ENCODE data around the gene PKP3.

Gene PKP3

GRCh38 chr11:413120-414081 lies 19.4 kb downstream of the PKP3 start:
- H3K36me3 ChIP-seq (ENCODE audit: control insufficient read depth, low read depth, low read length), result no peaks in the 10 kb centered on the region
- no peaks in the 10 kb centered on the region for H3K9me3 ChIP-seq (ENCODE audit: control insufficient read depth, low read depth, low read length)
- H3K4me3 ChIP-seq (ENCODE audit: low read length), result no peak overlapping the region
- H3K4me1 ChIP-seq (ENCODE audit: control insufficient read depth, low read depth, low read length), result peaks cover 7% of the 10 kb centered on the region
- H3K9ac ChIP-seq (ENCODE audit: low read length), result no peak overlapping the region
- H3K27ac ChIP-seq (ENCODE audit: low read length), result no peak overlapping the region
- H3K27me3 ChIP-seq (ENCODE audit: control insufficient read depth, insufficient read depth, low read length), result peaks cover 29% of the 10 kb centered on the region

GRCh38 chr11:414318-414857 lies 20.4 kb downstream of the PKP3 start:
- no peaks in the 10 kb centered on the region for H3K36me3 ChIP-seq (ENCODE audit: control insufficient read depth, low read depth, low read length)
- no peak overlapping the region for H3K9ac ChIP-seq (ENCODE audit: low read length)
- no peak overlapping the region for H3K4me3 ChIP-seq (ENCODE audit: low read length)
- H3K27me3 ChIP-seq (ENCODE audit: control insufficient read depth, insufficient read depth, low read length), result peaks cover 33% of the 10 kb centered on the region
- peaks cover 7% of the 10 kb centered on the region for H3K4me1 ChIP-seq (ENCODE audit: control insufficient read depth, low read depth, low read length)
- no peak overlapping the region for H3K27ac ChIP-seq (ENCODE audit: low read length)
- H3K9me3 ChIP-seq (ENCODE audit: control insufficient read depth, low read depth, low read length), result no peaks in the 10 kb centered on the region

- H3K27me3 ChIP-seq (ENCODE audit: control insufficient read depth, insufficient read depth, low read length), result peaks cover 33% of the 10 kb centered on the region
- H3K4me3 ChIP-seq (ENCODE audit: low read length), result peak overlapping the region; percentile 58
- no peak overlapping the region for H3K9ac ChIP-seq (ENCODE audit: low read length)
- H3K36me3 ChIP-seq (ENCODE audit: control insufficient read depth, low read depth, low read length), result no peaks in the 10 kb centered on the region
- H3K9me3 ChIP-seq (ENCODE audit: control insufficient read depth, low read depth, low read length), result no peaks in the 10 kb centered on the region
- peaks cover 7% of the 10 kb centered on the region for H3K4me1 ChIP-seq (ENCODE audit: control insufficient read depth, low read depth, low read length)
- no peak overlapping the region for H3K27ac ChIP-seq (ENCODE audit: low read length)
Measured at GRCh38 chr11:415640-416041, 21.6 kb downstream of the PKP3 start.

- H3K27me3 ChIP-seq (ENCODE audit: control insufficient read depth, insufficient read depth, low read length), result peaks cover 33% of the 10 kb centered on the region
- peak overlapping the region; percentile 58 for H3K4me3 ChIP-seq (ENCODE audit: low read length)
- no peak overlapping the region for H3K27ac ChIP-seq (ENCODE audit: low read length)
- H3K9me3 ChIP-seq (ENCODE audit: control insufficient read depth, low read depth, low read length), result no peaks in the 10 kb centered on the region
- no peaks in the 10 kb centered on the region for H3K36me3 ChIP-seq (ENCODE audit: control insufficient read depth, low read depth, low read length)
- H3K9ac ChIP-seq (ENCODE audit: low read length), result peak overlapping the region; percentile 48
- H3K4me1 ChIP-seq (ENCODE audit: control insufficient read depth, low read depth, low read length), result peaks cover 7% of the 10 kb centered on the region
Measured at GRCh38 chr11:416051-416756, 22.2 kb downstream of the PKP3 start.

- Histone ChIP-seq H3K27ac (ENCODE audit: low read length) (no peak overlapping the region), H3K9ac (ENCODE audit: low read length) (peak overlapping the region; percentile 48), H3K4me3 (ENCODE audit: low read length) (peak overlapping the region; percentile 58), H3K27me3 (ENCODE audit: control insufficient read depth, insufficient read depth, low read length) (peaks cover 33% of the 10 kb centered on the region), H3K4me1 (ENCODE audit: control insufficient read depth, low read depth, low read length) (peaks cover 7% of the 10 kb centered on the region), H3K9me3 (ENCODE audit: control insufficient read depth, low read depth, low read length) (no peaks in the 10 kb centered on the region), H3K36me3 (ENCODE audit: control insufficient read depth, low read depth, low read length) (no peaks in the 10 kb centered on the region)
Measured at GRCh38 chr11:416757-417621, 23.0 kb downstream of the PKP3 start.

GRCh38 chr11:417652-418342 lies 23.8 kb downstream of the PKP3 start:
- H3K27ac ChIP-seq (ENCODE audit: low read length), result no peak overlapping the region
- H3K4me3 ChIP-seq (ENCODE audit: low read length), result peak overlapping the region; percentile 58
- peaks cover 7% of the 10 kb centered on the region for H3K4me1 ChIP-seq (ENCODE audit: control insufficient read depth, low read depth, low read length)
- no peaks in the 10 kb centered on the region for H3K9me3 ChIP-seq (ENCODE audit: control insufficient read depth, low read depth, low read length)
- peaks cover 33% of the 10 kb centered on the region for H3K27me3 ChIP-seq (ENCODE audit: control insufficient read depth, insufficient read depth, low read length)
- H3K9ac ChIP-seq (ENCODE audit: low read length), result no peak overlapping the region
- no peaks in the 10 kb centered on the region for H3K36me3 ChIP-seq (ENCODE audit: control insufficient read depth, low read depth, low read length)

- Histone ChIP-seq H3K9ac (ENCODE audit: low read length) (no peak overlapping the region), H3K4me1 (ENCODE audit: control insufficient read depth, low read depth, low read length) (peaks cover 7% of the 10 kb centered on the region), H3K4me3 (ENCODE audit: low read length) (no peak overlapping the region), H3K27ac (ENCODE audit: low read length) (no peak overlapping the region), H3K9me3 (ENCODE audit: control insufficient read depth, low read depth, low read length) (no peaks in the 10 kb centered on the region), H3K27me3 (ENCODE audit: control insufficient read depth, insufficient read depth, low read length) (peaks cover 33% of the 10 kb centered on the region), H3K36me3 (ENCODE audit: control insufficient read depth, low read depth, low read length) (no peaks in the 10 kb centered on the region)
Measured at GRCh38 chr11:418343-419247, 24.6 kb downstream of the PKP3 start.

- H3K4me3 ChIP-seq (ENCODE audit: low read length), result no peak overlapping the region
- no peak overlapping the region for H3K27ac ChIP-seq (ENCODE audit: low read length)
- H3K27me3 ChIP-seq (ENCODE audit: control insufficient read depth, insufficient read depth, low read length), result peaks cover 33% of the 10 kb centered on the region
- H3K4me1 ChIP-seq (ENCODE audit: control insufficient read depth, low read depth, low read length), result peaks cover 7% of the 10 kb centered on the region
- no peaks in the 10 kb centered on the region for H3K9me3 ChIP-seq (ENCODE audit: control insufficient read depth, low read depth, low read length)
- H3K9ac ChIP-seq (ENCODE audit: low read length), result no peak overlapping the region
- no peaks in the 10 kb centered on the region for H3K36me3 ChIP-seq (ENCODE audit: control insufficient read depth, low read depth, low read length)
Measured at GRCh38 chr11:419248-420005, 25.4 kb downstream of the PKP3 start.

- Histone ChIP-seq H3K9ac (ENCODE audit: low read length) (no peak overlapping the region), H3K36me3 (ENCODE audit: control insufficient read depth, low read depth, low read length) (no peaks in the 10 kb centered on the region), H3K9me3 (ENCODE audit: control insufficient read depth, low read depth, low read length) (no peaks in the 10 kb centered on the region), H3K4me1 (ENCODE audit: control insufficient read depth, low read depth, low read length) (peaks cover 7% of the 10 kb centered on the region), H3K27me3 (ENCODE audit: control insufficient read depth, insufficient read depth, low read length) (peaks cover 33% of the 10 kb centered on the region), H3K4me3 (ENCODE audit: low read length) (no peak overlapping the region), H3K27ac (ENCODE audit: low read length) (no peak overlapping the region)
Measured at GRCh38 chr11:420054-420910, 26.3 kb downstream of the PKP3 start.
